Caco-2 (cell line): Measurements from ENCODE around the gene CARS1. TPM values are rescaled to one million over a fixed set of nuclear protein-coding genes. Genes with fewer than 3 reads are reported as not detected.

Source experiments
- BruUV-seq: library from RNA; stranded (reverse); fragments of 400-500 nt; replicated peaks from 2 replicates; lab custom pipeline; 2021; lab: Mats Ljungman, UMichigan
- CTCF ChIA-PET: fragments of 300-600 bp; sonication (Branson Sonifier 250); formaldehyde crosslinking; loops from one replicate; lab custom pipeline; 2022; ENCODE audit warnings: antibody characterized with exemption; lab: Charles Lee
- POLR2A ChIA-PET: fragments of 300-600 bp; sonication (Branson Sonifier 250); formaldehyde crosslinking; loops from one replicate; lab custom pipeline; 2022; ENCODE audit warnings: antibody characterized with exemption; lab: Charles Lee
- DNase-seq, 2 experiments: peaks; one replicate each; pipeline versions ENCODE4 v3.0.0 to v3.0.0-alpha.2; 2020 to 2022
- H3K27me3 ChIP-seq: replicated peaks from 2 replicates; pipeline ENCODE4 v1.6.0; 2011; ENCODE audit warnings: low read length; ENCODE audit not compliant: control insufficient read depth, insufficient read depth
- H3K36me3 ChIP-seq: 2 replicates; pipeline ENCODE4 v1.5.1; 2011; ENCODE audit warnings: low read length; ENCODE audit not compliant: control insufficient read depth, insufficient read depth
- H3K4me1 ChIP-seq: fragments of 250-450 bp; sonication (Bioruptor Pico); 2 replicates; pipeline ENCODE4 v1.5.1; 2020; ENCODE audit warnings: mild to moderate bottlenecking
- H3K4me3 ChIP-seq: 2 replicates; pipeline ENCODE4 v1.5.1; 2011; ENCODE audit warnings: low read depth, mild to moderate bottlenecking, control low read depth, low read length
- H3K9me3 ChIP-seq: fragments of 250-450 bp; sonication (Bioruptor Pico); 2 replicates; pipeline ENCODE4 v1.5.1; 2020; ENCODE audit warnings: mild to moderate bottlenecking, moderate library complexity
- H3K27ac Mint-ChIP-seq: one replicate; pipeline ENCODE4 v1.8.0; 2022; ENCODE audit warnings: mixed read lengths; ENCODE audit not compliant: unreplicated experiment
- H3K27me3 Mint-ChIP-seq: one replicate; pipeline ENCODE4 v1.8.0; 2022; ENCODE audit warnings: mixed read lengths; ENCODE audit not compliant: insufficient read depth, unreplicated experiment
- H3K36me3 Mint-ChIP-seq: one replicate; pipeline ENCODE4 v1.8.0; 2022; ENCODE audit warnings: mild to moderate bottlenecking, mixed read lengths; ENCODE audit not compliant: insufficient read depth, unreplicated experiment
- H3K4me1 Mint-ChIP-seq: one replicate; pipeline ENCODE4 v1.8.0; 2022; ENCODE audit warnings: low read depth, mixed read lengths; ENCODE audit not compliant: unreplicated experiment
- H3K4me3 Mint-ChIP-seq: one replicate; pipeline ENCODE4 v1.8.0; 2022; ENCODE audit warnings: mild to moderate bottlenecking, moderate library complexity, mixed read lengths; ENCODE audit not compliant: unreplicated experiment
- H3K9me3 Mint-ChIP-seq: one replicate; pipeline ENCODE4 v1.8.0; 2022; ENCODE audit warnings: mixed read lengths; ENCODE audit not compliant: unreplicated experiment
- intact Hi-C: fragments of 100-400 bp; cut with micrococcal nuclease; formaldehyde crosslinking; loops from one replicate; pipeline ENCODE4 v1.10.0; 2022; ENCODE audit not compliant: unreplicated experiment
- total RNA-seq: library from RNA; stranded (reverse); gene quantifications from 2 replicates; pipeline ENCODE4 v1.2.3, GENCODE V29; 2022
- TF ChIP-seq, protein P1 (sequence below), 2 experiments: fragments of 200-600 bp in 1 of 2; IDR thresholded peaks; 1 replicate in 1 of 2; 2 replicates in 1 of 2; pipeline versions ENCODE4 v1.5.1 to v1.8.0; 2011 to 2022; ENCODE audit warnings: antibody characterized with exemption in 1 of 2, control low read depth in 1 of 2, inconsistent platforms in 1 of 2, low read depth in 1 of 2, low read length in 1 of 2, mild to moderate bottlenecking in 1 of 2, moderate library complexity in 1 of 2; ENCODE audit not compliant: insufficient read depth in 1 of 2, severe bottlenecking in 1 of 2, unreplicated experiment in 1 of 2

CARS1 gene
- total RNA-seq, 1 experiment from 2014 or later = 121 TPM

DNA sequence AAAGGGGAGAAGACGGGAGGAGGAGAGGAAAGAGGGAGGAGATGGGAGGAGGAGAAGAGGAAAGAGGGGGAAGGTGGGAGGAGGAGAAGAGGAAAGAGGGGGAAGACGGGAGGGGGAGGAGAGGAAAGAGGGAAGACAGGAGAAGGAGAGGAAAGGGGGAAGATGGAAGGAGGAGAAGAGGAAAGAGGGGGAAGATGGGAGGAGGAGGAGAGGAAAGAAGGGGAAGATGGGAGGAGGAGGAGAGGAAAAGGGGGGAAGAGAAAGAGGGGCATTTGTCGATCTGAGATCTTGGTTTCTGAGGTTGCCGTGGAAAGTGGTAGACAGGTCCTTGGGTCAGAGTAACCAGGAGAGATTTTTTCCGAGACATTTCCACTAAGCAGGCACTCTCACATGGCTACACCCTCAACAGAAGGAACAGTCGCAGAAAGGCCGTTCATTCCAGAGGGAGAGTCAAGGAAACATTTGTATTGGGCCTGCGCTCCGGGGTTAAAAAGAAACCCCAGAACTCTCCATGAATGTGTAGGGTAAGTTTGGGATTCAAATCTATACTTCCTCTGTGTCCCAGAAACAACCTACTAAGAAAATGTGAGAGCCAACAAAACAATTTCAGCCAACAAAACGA is 39.8 kb upstream of the CARS1 start:
- POLR2A ChIA-PET = no interaction called here
- Mint-ChIP-seq H3K4me1 (no peaks in the 10 kb centered on the region), H3K36me3 (no peaks in the 10 kb centered on the region), H3K9me3 (no peaks in the 10 kb centered on the region), H3K27ac (no peak overlapping the region), H3K27me3 (peaks cover 23% of the 10 kb centered on the region), H3K4me3 (no peak overlapping the region)
- Histone ChIP-seq H3K9me3 (no peaks in the 10 kb centered on the region), H3K4me3 (no peak overlapping the region), H3K36me3 (no peaks in the 10 kb centered on the region), H3K4me1 (no peaks in the 10 kb centered on the region), H3K27me3 (no peaks in the 10 kb centered on the region)
- intact Hi-C loops = no loop called here
- CTCF ChIA-PET = no interaction called here
- BruUV-seq = no TSS peak
- TF ChIP-seq, protein P1, sequence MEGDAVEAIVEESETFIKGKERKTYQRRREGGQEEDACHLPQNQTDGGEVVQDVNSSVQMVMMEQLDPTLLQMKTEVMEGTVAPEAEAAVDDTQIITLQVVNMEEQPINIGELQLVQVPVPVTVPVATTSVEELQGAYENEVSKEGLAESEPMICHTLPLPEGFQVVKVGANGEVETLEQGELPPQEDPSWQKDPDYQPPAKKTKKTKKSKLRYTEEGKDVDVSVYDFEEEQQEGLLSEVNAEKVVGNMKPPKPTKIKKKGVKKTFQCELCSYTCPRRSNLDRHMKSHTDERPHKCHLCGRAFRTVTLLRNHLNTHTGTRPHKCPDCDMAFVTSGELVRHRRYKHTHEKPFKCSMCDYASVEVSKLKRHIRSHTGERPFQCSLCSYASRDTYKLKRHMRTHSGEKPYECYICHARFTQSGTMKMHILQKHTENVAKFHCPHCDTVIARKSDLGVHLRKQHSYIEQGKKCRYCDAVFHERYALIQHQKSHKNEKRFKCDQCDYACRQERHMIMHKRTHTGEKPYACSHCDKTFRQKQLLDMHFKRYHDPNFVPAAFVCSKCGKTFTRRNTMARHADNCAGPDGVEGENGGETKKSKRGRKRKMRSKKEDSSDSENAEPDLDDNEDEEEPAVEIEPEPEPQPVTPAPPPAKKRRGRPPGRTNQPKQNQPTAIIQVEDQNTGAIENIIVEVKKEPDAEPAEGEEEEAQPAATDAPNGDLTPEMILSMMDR (IDR thresholded peaks at IDR 0.05; ENCODE audit: insufficient read depth in 1 of 2, low read depth in 1 of 2, low read length in 1 of 2, severe bottlenecking in 1 of 2, unreplicated experiment in 1 of 2) = no peak
- no peak for DNase-seq

DNA sequence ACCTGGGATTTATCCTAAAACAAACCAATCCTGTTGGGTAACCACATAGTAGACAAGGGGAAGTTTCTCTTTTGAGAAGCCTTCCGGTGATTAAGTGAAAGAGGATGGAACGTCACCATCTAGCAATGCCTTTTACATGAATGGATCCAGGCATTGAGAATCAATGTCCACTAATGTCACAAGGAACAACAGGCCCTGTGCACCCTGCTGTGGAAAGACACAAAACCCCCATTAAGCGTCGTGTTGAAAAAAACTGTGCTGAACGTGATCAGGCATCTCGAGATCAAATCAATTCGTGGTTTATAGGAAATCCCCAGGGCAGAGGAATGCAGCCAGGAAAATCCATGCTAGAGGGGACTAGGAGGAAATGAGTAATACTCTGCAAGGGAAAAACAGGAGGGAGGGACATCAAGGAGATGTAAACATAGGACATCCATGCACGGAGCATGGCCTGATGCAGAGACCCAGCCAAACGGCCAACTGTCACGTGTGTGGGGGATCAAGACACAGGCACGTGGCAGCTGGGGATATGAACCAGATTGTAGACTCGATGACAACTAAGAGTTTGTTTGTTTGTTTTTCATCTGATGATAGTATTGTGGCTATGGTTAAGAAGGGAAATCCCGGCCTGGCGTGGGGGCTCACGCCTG is 38.6 kb upstream of the CARS1 start:
- no peak overlapping the region for H3K27ac Mint-ChIP-seq
- CTCF ChIA-PET = interaction anchor here (0.7 kb wide), 1 partner anchor 522 kb away, joined by 4 read pairs; no protein-coding TSS in a partner anchor
- BruUV-seq = no TSS peak
- TF ChIP-seq, protein P1 (IDR thresholded peaks at IDR 0.05; ENCODE audit: insufficient read depth in 1 of 2, low read depth in 1 of 2, low read length in 1 of 2, severe bottlenecking in 1 of 2, unreplicated experiment in 1 of 2) = no peak
- no peaks in the 10 kb centered on the region for H3K9me3 ChIP-seq
- H3K36me3 Mint-ChIP-seq = no peaks in the 10 kb centered on the region
- POLR2A ChIA-PET = no interaction called here
- H3K27me3 Mint-ChIP-seq = peaks cover 23% of the 10 kb centered on the region
- H3K4me1 ChIP-seq = no peaks in the 10 kb centered on the region
- DNase-seq = no peak
- intact Hi-C loops = no loop called here
- H3K9me3 Mint-ChIP-seq = no peaks in the 10 kb centered on the region
- no peaks in the 10 kb centered on the region for H3K4me1 Mint-ChIP-seq
- H3K36me3 ChIP-seq = no peaks in the 10 kb centered on the region
- H3K4me3 Mint-ChIP-seq = no peak overlapping the region
- no peaks in the 10 kb centered on the region for H3K27me3 ChIP-seq
- H3K4me3 ChIP-seq = no peak overlapping the region

- Histone ChIP-seq H3K27me3 (no peaks in the 10 kb centered on the region), H3K4me1 (no peaks in the 10 kb centered on the region), H3K9me3 (no peaks in the 10 kb centered on the region), H3K36me3 (no peaks in the 10 kb centered on the region), H3K4me3 (no peak overlapping the region)
- ChIA-PET CTCF (no interaction called here), POLR2A (no interaction called here)
- H3K27me3 Mint-ChIP-seq = peaks cover 23% of the 10 kb centered on the region
- H3K4me3 Mint-ChIP-seq = no peak overlapping the region
- BruUV-seq = no TSS peak
- intact Hi-C loops = loop anchor here (5.0 kb wide), 3 partner anchors 72 to 162 kb away; partner anchors contain the start of gene MRGPRG
- no peaks in the 10 kb centered on the region for H3K9me3 Mint-ChIP-seq
- H3K36me3 Mint-ChIP-seq = no peaks in the 10 kb centered on the region
- no peaks in the 10 kb centered on the region for H3K4me1 Mint-ChIP-seq
- DNase-seq = no peak
- TF ChIP-seq, protein P1 (IDR thresholded peaks at IDR 0.05; ENCODE audit: insufficient read depth in 1 of 2, low read depth in 1 of 2, low read length in 1 of 2, severe bottlenecking in 1 of 2, unreplicated experiment in 1 of 2) = no peak
- no peak overlapping the region for H3K27ac Mint-ChIP-seq
These were observed 37.1 kb upstream of the CARS1 start for GRCh38 chr11:3094223-3094824.
